MM.1S (cell line): ENCODE measurements around the gene ABO.

ENCODE experiments used
- DNase-seq: peaks from one replicate; pipeline ENCODE4 v3.0.0-alpha.2; 2015
- H2AFZ ChIP-seq: fragments of 300-600 bp; sonication (generic); 2 replicates; pipeline ENCODE4 v1.6.0; 2016; ENCODE audit warnings: antibody characterized with exemption, low read length
- H3F3A ChIP-seq: fragments of 300-600 bp; sonication (generic); 2 replicates; pipeline ENCODE4 v1.6.1; 2016; ENCODE audit warnings: mild to moderate bottlenecking, antibody characterized with exemption, low read length, moderate library complexity, mixed read lengths; ENCODE audit not compliant: insufficient read depth
- H3K27ac ChIP-seq: fragments of 300-600 bp; sonication (generic); 2 replicates; pipeline ENCODE4 v1.5.1; 2016; ENCODE audit warnings: mild to moderate bottlenecking, low read length
- H3K27me3 ChIP-seq: fragments of 300-600 bp; sonication (generic); replicated peaks from 2 replicates; pipeline ENCODE4 v1.6.0; 2016; ENCODE audit warnings: low read length; ENCODE audit not compliant: insufficient read depth
- H3K36me3 ChIP-seq: fragments of 300-600 bp; sonication (generic); replicated peaks from 2 replicates; pipeline ENCODE4 v1.6.1; 2016; ENCODE audit warnings: mild to moderate bottlenecking, low read length, mixed read lengths; ENCODE audit not compliant: insufficient read depth
- H3K4me1 ChIP-seq: fragments of 300-600 bp; sonication (generic); 2 replicates; pipeline ENCODE4 v1.6.1; 2016; ENCODE audit warnings: low read length, mixed read lengths
- H3K4me2 ChIP-seq: fragments of 300-600 bp; sonication (generic); 2 replicates; pipeline ENCODE4 v1.6.0; 2016; ENCODE audit warnings: low read depth, low read length
- H3K4me3 ChIP-seq: fragments of 300-600 bp; sonication (generic); 2 replicates; pipeline ENCODE4 v1.5.1; 2016; ENCODE audit warnings: low read length, mixed read lengths
- H3K79me2 ChIP-seq: fragments of 300-600 bp; sonication (generic); 2 replicates; pipeline ENCODE4 v1.6.1; 2016; ENCODE audit warnings: mixed run types, low read length, mixed read lengths
- H3K9ac ChIP-seq: fragments of 300-600 bp; sonication (generic); 2 replicates; pipeline ENCODE4 v1.6.1; 2016; ENCODE audit warnings: low read length, mixed read lengths
- H3K9me2 ChIP-seq: fragments of 300-600 bp; sonication (generic); replicated peaks from 2 replicates; pipeline ENCODE4 v1.6.1; 2016; ENCODE audit warnings: mild to moderate bottlenecking, low read length, mixed read lengths; ENCODE audit not compliant: insufficient read depth
- H3K9me3 ChIP-seq: fragments of 300-600 bp; sonication (generic); replicated peaks from 2 replicates; pipeline ENCODE4 v1.6.1; 2016; ENCODE audit warnings: mild to moderate bottlenecking, low read length, mixed read lengths; ENCODE audit not compliant: insufficient read depth
- H4K20me1 ChIP-seq: fragments of 300-600 bp; sonication (generic); 2 replicates; pipeline ENCODE4 v1.6.1; 2016; ENCODE audit warnings: mild to moderate bottlenecking, low read length, moderate library complexity, mixed read lengths; ENCODE audit not compliant: insufficient read depth
- CTCF ChIP-seq: fragments of 300-600 bp; sonication (generic); IDR thresholded peaks from 2 replicates; pipeline ENCODE4 v1.5.1; 2016; ENCODE audit warnings: antibody characterized with exemption, low read length, mixed read lengths
- EZH2 ChIP-seq: fragments of 300-600 bp; sonication (generic); optimal IDR thresholded peaks from 2 replicates; pipeline ENCODE3; 2017; ENCODE audit warnings: low read depth, mild to moderate bottlenecking, antibody characterized with exemption, low read length, mixed read lengths
- EZH2phosphoT487 ChIP-seq: fragments of 300-600 bp; sonication (generic); IDR thresholded peaks from 2 replicates; pipeline ENCODE4 v1.6.1; 2018; ENCODE audit warnings: antibody characterized with exemption, low read length

ABO gene

GRCh38 chr9:133294257-133294656 lies 19.3 kb upstream of the ABO start:
- H3F3A ChIP-seq, result no peaks in the 10 kb centered on the region
- H3K27ac ChIP-seq, result no peak overlapping the region
- H3K79me2 ChIP-seq, result no peaks in the 10 kb centered on the region
- H3K9me3 ChIP-seq, result no peaks in the 10 kb centered on the region; the same call in 1 of the 2 replicates
- H3K9me2 ChIP-seq, result no peaks in the 10 kb centered on the region
- H4K20me1 ChIP-seq, result no peaks in the 10 kb centered on the region
- no peak for DNase-seq
- no peak overlapping the region for H3K9ac ChIP-seq
- H3K4me2 ChIP-seq, result no peak overlapping the region
- H3K4me3 ChIP-seq, result no peak overlapping the region
- H3K27me3 ChIP-seq, result peaks cover 98% of the 10 kb centered on the region
- no peak for TF ChIP-seq EZH2
- no peaks in the 10 kb centered on the region for H3K36me3 ChIP-seq
- H2AFZ ChIP-seq, result no peak overlapping the region
- H3K4me1 ChIP-seq, result no peaks in the 10 kb centered on the region

- H3K79me2 ChIP-seq, result no peaks in the 10 kb centered on the region
- DNase-seq, result no peak
- no peaks in the 10 kb centered on the region for H3F3A ChIP-seq
- H4K20me1 ChIP-seq, result no peaks in the 10 kb centered on the region
- no peak overlapping the region for H3K4me3 ChIP-seq
- H3K27me3 ChIP-seq, result peaks cover 97% of the 10 kb centered on the region
- no peak overlapping the region for H3K9ac ChIP-seq
- H3K36me3 ChIP-seq, result no peaks in the 10 kb centered on the region
- TF ChIP-seq EZH2phosphoT487 (no peak), CTCF (no peak), EZH2 (no peak)
- no peaks in the 10 kb centered on the region for H3K9me2 ChIP-seq
- no peaks in the 10 kb centered on the region; the same call in 1 of the 2 replicates for H3K9me3 ChIP-seq
- H3K4me1 ChIP-seq, result no peaks in the 10 kb centered on the region
- H2AFZ ChIP-seq, result no peak overlapping the region
- no peak overlapping the region for H3K27ac ChIP-seq
- H3K4me2 ChIP-seq, result no peak overlapping the region
Measured at GRCh38 chr9:133290751-133291302, 15.8 kb upstream of the ABO start.

- TF ChIP-seq EZH2phosphoT487 (no peak), CTCF (no peak), EZH2 (no peak)
- DNase-seq, result no peak
- no peaks in the 10 kb centered on the region; the same call in 1 of the 2 replicates for H3K9me3 ChIP-seq
Measured at GRCh38 chr9:133286523-133286922, 11.5 kb upstream of the ABO start.

GRCh38 chr9:133285252-133285775 lies 10.3 kb upstream of the ABO start:
- H3K4me1 ChIP-seq, result no peaks in the 10 kb centered on the region
- H3K4me2 ChIP-seq, result no peak overlapping the region
- no peak for TF ChIP-seq EZH2phosphoT487
- no peak for TF ChIP-seq CTCF
- TF ChIP-seq EZH2, result no peak
- DNase-seq, result no peak
- H3F3A ChIP-seq, result no peaks in the 10 kb centered on the region
- H3K4me3 ChIP-seq, result no peak overlapping the region
- no peaks in the 10 kb centered on the region for H4K20me1 ChIP-seq
- no peaks in the 10 kb centered on the region; the same call in 1 of the 2 replicates for H3K9me3 ChIP-seq
- H3K36me3 ChIP-seq, result no peaks in the 10 kb centered on the region
- H3K9ac ChIP-seq, result no peak overlapping the region
- H3K27ac ChIP-seq, result no peak overlapping the region
- H2AFZ ChIP-seq, result no peak overlapping the region
- no peaks in the 10 kb centered on the region for H3K9me2 ChIP-seq
- H3K79me2 ChIP-seq, result no peaks in the 10 kb centered on the region
- peaks cover 96% of the 10 kb centered on the region for H3K27me3 ChIP-seq

More at GRCh38 chr9:133286523-133286922, 11.5 kb upstream of the ABO start:
- H3K79me2 ChIP-seq, result no peaks in the 10 kb centered on the region
- no peaks in the 10 kb centered on the region for H3K4me1 ChIP-seq
- no peaks in the 10 kb centered on the region for H3K36me3 ChIP-seq
- no peak overlapping the region for H3K9ac ChIP-seq
- no peaks in the 10 kb centered on the region for H3F3A ChIP-seq
- no peaks in the 10 kb centered on the region for H4K20me1 ChIP-seq
- H3K9me2 ChIP-seq, result no peaks in the 10 kb centered on the region
- no peak overlapping the region for H3K27ac ChIP-seq
- no peak overlapping the region for H3K4me2 ChIP-seq
- H3K4me3 ChIP-seq, result no peak overlapping the region
- no peak overlapping the region for H2AFZ ChIP-seq
- peaks cover 96% of the 10 kb centered on the region for H3K27me3 ChIP-seq
